Measurements from ENCODE around the gene ZBTB5. TPM values are rescaled to one million over a fixed set of nuclear protein-coding genes. Genes with fewer than 3 reads are reported as not detected.

The ZBTB5 gene
- total RNA-seq, 2 donors from 2014 or later = 12.5 to 19.4 TPM

- Histone ChIP-seq H3K36me3 (ENCODE audit: control insufficient read depth, insufficient read depth, low read length) (no peaks in the 10 kb centered on the region), H3K9me3 (ENCODE audit: control insufficient read depth, low read length) (no peaks in the 10 kb centered on the region), H3K4me3 (ENCODE audit: low read length) (no peak overlapping the region), H3K27ac (ENCODE audit: low read depth, low read length) (no peak overlapping the region), H3K27me3 (ENCODE audit: control insufficient read depth, insufficient read depth, low read length, poor library complexity, severe bottlenecking) (no peaks in the 10 kb centered on the region), H3K9ac (ENCODE audit: extremely low read depth, low read length, poor library complexity, severe bottlenecking) (no peak overlapping the region), H3K4me1 (ENCODE audit: control insufficient read depth, insufficient read depth, low read length) (no peaks in the 10 kb centered on the region)
- Mint-ChIP-seq H3K9me3 (no peaks in the 10 kb centered on the region), H3K27me3 (ENCODE audit: insufficient read depth) (no peaks in the 10 kb centered on the region), H3K27ac (no peak overlapping the region), H3K4me1 (no peaks in the 10 kb centered on the region), H3K4me3 (no peak overlapping the region), H3K36me3 (ENCODE audit: low read depth) (no peaks in the 10 kb centered on the region)
- 35 to 40% methylated on average over 6 to 7 of the region's 7 CpGs for WGBS, 2 experiments (ENCODE audit: insufficient coverage in 1 of 2, insufficient read length in 1 of 2)
- TF ChIP-seq CTCF (conservative IDR thresholded peaks at IDR 0.05) = peak; percentile 85
- peak; percentile 88 for DNase-seq
These were observed 74.5 kb downstream of the ZBTB5 start for GRCh38 chr9:37390759-37391158.

Other genes starting within 250 kb of the ZBTB5 start
- 100 to 1,000 TPM; 105 to 128 TPM for gene GRHPR, start 42.8 kb downstream of the ZBTB5 start, total RNA-seq
- 10 to 100 TPM; 23.5 to 25.2 TPM for gene POLR1E, start 20.5 kb upstream of the ZBTB5 start, total RNA-seq
- gene FBXO10, start 110.9 kb upstream of the ZBTB5 start, total RNA-seq = 10 to 100 TPM; 19.5 to 26.6 TPM
- 100 to 1,000 TPM; 110 to 115 TPM for gene TOMM5, start 127.1 kb upstream of the ZBTB5 start, total RNA-seq
- gene FRMPD1, start 185.5 kb upstream of the ZBTB5 start, total RNA-seq = under 1 TPM; 0.33 to 0.55 TPM

Measured in endodermal cell (in vitro differentiated cells).